ENCODE data around the gene P2RX6. TPM values are rescaled to one million over a fixed set of nuclear protein-coding genes. Genes with fewer than 3 reads are reported as not detected.
A peak's percentile ranks its signal among the peaks of the same experiment; 100 is the strongest.

The P2RX6 gene
- total and polyA plus RNA-seq, 9 of the 15 experiments (the other 6 are each of a cell fraction or from before 2014, with no cell fraction given) = 0.01 to 3.9 (median 1.5) TPM; not detected in 1

- TF ChIP-seq REST (IDR thresholded peaks at IDR 0.05; ENCODE audit: borderline replicate concordance) = no peak
- TF ChIP-seq REST (CRISPR knock-in tag; IDR thresholded peaks at IDR 0.05; ENCODE audit: low read depth) = 0 out of 2 replicates have a peak, but pooled peaks have one; percentile 25
- TF ChIP-seq ADNP (tag; IDR thresholded peaks at IDR 0.05) = no peak
- no peak for TF ChIP-seq JUN (IDR thresholded peaks at IDR 0.05; ENCODE audit: borderline replicate concordance, low read depth, low read length)
- TF ChIP-seq JUN (CRISPR knock-in tag; IDR thresholded peaks at IDR 0.05; ENCODE audit: borderline replicate concordance) = no peak
- peak in 1 of 2 experiments; percentile 27; a peak in 2 of 4 replicates for TF ChIP-seq RAD21 (CRISPR knock-in tag; conservative IDR thresholded peaks at IDR 0.05 in 1 of 2, IDR thresholded peaks at IDR 0.05 in 1 of 2)
- no peak for TF ChIP-seq HOXB6 (CRISPR knock-in tag; IDR thresholded peaks at IDR 0.05; ENCODE audit: borderline replicate concordance)
- no peak for TF ChIP-seq BMI1 (IDR thresholded peaks at IDR 0.05; ENCODE audit: low read length)
- no peak for TF ChIP-seq ARID3B (CRISPR knock-in tag; IDR thresholded peaks at IDR 0.05; ENCODE audit: borderline replicate concordance)
- TF ChIP-seq THRB (CRISPR knock-in tag; conservative IDR thresholded peaks at IDR 0.05) = peak; percentile 28; the same call in 1 of the 2 replicates
- peak; percentile 19 to 37 (median 21); a peak in 4 of 6 replicates for TF ChIP-seq CTCF (IDR thresholded peaks at IDR 0.05 in 2 of 3, conservative IDR thresholded peaks at IDR 0.05 in 1 of 3; ENCODE audit: insufficient read depth in 2 of 3, low read depth in 1 of 3, low read length in 3 of 3)
Observed at GRCh38 chr22:20988573-20989322, 26.2 kb upstream of the P2RX6 start (continued).

Measured in K562 (cell line).